Left ventricle myocardium superior (tissue), 1 donor: ENCODE measurements around the gene ATP6V1E1. TPM values are rescaled to one million over a fixed set of nuclear protein-coding genes. Genes with fewer than 3 reads are reported as not detected.
A peak's percentile ranks its signal among the peaks of the same experiment; 100 is the strongest.

Experiments
- ATAC-seq: fragments of 200-7000 bp; cut with Tn5 transposase; one replicate; pipeline ENCODE4 v1.9.1; 2020; ENCODE audit warnings: mild to moderate bottlenecking, moderate library complexity
- DNase-seq: peaks from one replicate; pipeline ENCODE4 v3.0.0-alpha.2; 2020
- intact Hi-C: fragments of 100-400 bp; cut with micrococcal nuclease; formaldehyde crosslinking; loops from one replicate; pipeline ENCODE4 v1.11.0; 2022
- total RNA-seq: library from RNA; stranded (reverse); fragmentation: NEBNext Ultra II Directional; extraction: Animal tissue kit (Norgen Biotek cat#: 25700); gene quantifications from one replicate; pipeline ENCODE4 v1.2.1, GENCODE V29; 2021
- donor health status: DM: no; HTN: yes; CAD: no; lungs with severe emphysema.

ATP6V1E1 gene
- total RNA-seq, 1 donor from 2014 or later = 210 TPM

- ATAC-seq (peak; percentile 92), DNase-seq (peak; percentile 83)
- intact Hi-C loops = no loop called here
Observed at GRCh38 chr22:17562906-17563870, 65.4 kb downstream of the ATP6V1E1 start, which contains the start of gene SLC25A18. SLC25A18 (plus strand) TSS chr22:17563498; CDS start chr22:17579945, 16,447 bp downstream.

- no peak for ATAC-seq
- DNase-seq = no peak
- intact Hi-C loops = no loop called here
Observed at GRCh38 chr22:17559188-17559587, 69.4 kb downstream of the ATP6V1E1 start.

GRCh38 chr22:17554814-17555213, 73.7 kb downstream of the ATP6V1E1 start:
- no peak for ATAC-seq
- intact Hi-C loops = no loop called here
- no peak for DNase-seq

GRCh38 chr22:17552737-17553136, 75.8 kb downstream of the ATP6V1E1 start:
- intact Hi-C loops = no loop called here
- DNase-seq (peak; percentile 58), ATAC-seq (peak; percentile 81)

GRCh38 chr22:17549655-17550054, 78.9 kb downstream of the ATP6V1E1 start:
- DNase-seq (no peak), ATAC-seq (no peak)
- intact Hi-C loops = no loop called here

GRCh38 chr22:17549183-17549582, 79.4 kb downstream of the ATP6V1E1 start:
- no peak for ATAC-seq
- DNase-seq = no peak
- intact Hi-C loops = no loop called here

GRCh38 chr22:17548756-17549035, 79.9 kb downstream of the ATP6V1E1 start:
- no peak for DNase-seq
- ATAC-seq = no peak
- intact Hi-C loops = no loop called here

GRCh38 chr22:17548010-17548755, 80.4 kb downstream of the ATP6V1E1 start:
- intact Hi-C loops = no loop called here
- ATAC-seq = no peak
- no peak for DNase-seq

- intact Hi-C loops = no loop called here
- ATAC-seq = no peak
Observed at GRCh38 chr22:17542452-17542851, 86.1 kb downstream of the ATP6V1E1 start.

More at GRCh38 chr22:17542452-17542851, 86.1 kb downstream of the ATP6V1E1 start:
- no peak for DNase-seq

Other genes with a start within 250 kb of the ATP6V1E1 start
- gene SLC25A18, start 65.3 kb downstream of the ATP6V1E1 start, total RNA-seq = 2.2 TPM
- 92.9 TPM for gene BCL2L13, start 10.0 kb upstream of the ATP6V1E1 start, total RNA-seq
- 25.4 TPM for gene BID, start 145.7 kb upstream of the ATP6V1E1 start, total RNA-seq